ENCODE results near the gene OR51B6. TPM values are rescaled to one million over a fixed set of nuclear protein-coding genes. Genes with fewer than 3 reads are reported as not detected.
"Not testable (repeated sequence)": the region's sequence is repeated elsewhere in the genome, so short reads cannot be mapped to it uniquely, and the experiment has no call there.

The OR51B6 gene
- total and polyA plus RNA-seq, 9 of the 15 experiments (the other 6 are each of a cell fraction or from before 2014, with no cell fraction given): 0.06 to 0.97 TPM; not detected in 7

DNA sequence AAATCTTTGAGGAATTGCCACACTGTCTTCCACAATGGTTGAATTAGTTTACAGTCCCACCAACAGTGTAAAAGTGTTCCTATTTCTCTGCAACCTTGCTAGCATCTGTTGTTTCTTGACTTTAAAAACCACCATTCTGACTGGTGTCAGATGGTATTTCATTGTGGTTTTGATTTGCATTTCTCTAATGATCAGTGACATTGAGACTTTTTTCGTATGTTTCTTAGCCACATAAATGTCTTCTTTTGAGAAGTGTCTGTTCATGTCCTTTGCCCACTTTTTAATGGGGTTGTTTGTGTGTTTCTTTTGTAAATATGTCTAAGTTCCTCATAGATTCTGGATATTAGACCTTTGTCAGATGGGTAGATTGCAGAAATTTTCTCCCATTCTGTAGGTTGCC lies 14.1 kb upstream of the OR51B6 start:
- intact Hi-C loops (cut with micrococcal nuclease); H3K9me3 ChIP-seq (replicated peaks; ENCODE audit: control insufficient read depth, insufficient read depth, low read depth, low read length); H3K9ac ChIP-seq (ENCODE audit: insufficient read depth in 1 of 2, low read depth in 2 of 2, low read length in 2 of 2); DNase-seq (ENCODE audit: extremely low read depth in 1 of 4, low spot score in 3 of 4); in situ Hi-C loops (cut with MboI); H3K4me2 ChIP-seq (ENCODE audit: insufficient read depth, low read length); H4K20me1 ChIP-seq (replicated peaks; ENCODE audit: control insufficient read depth, insufficient read depth, low read length); CTCF ChIA-PET (ENCODE audit: low intra/inter-chr PET ratio); H3K79me2 ChIP-seq (ENCODE audit: control insufficient read depth, insufficient read depth, low read length); H3K27ac ChIP-seq (ENCODE audit: extremely low read depth, low read depth, low read length); H3K4me3 ChIP-seq; ATAC-seq; H3K27me3 ChIP-seq (ENCODE audit: control insufficient read depth in 2 of 2, insufficient read depth in 2 of 2, low read length in 2 of 2); FAIRE-seq; BruUV-seq (replicated peaks); H3K9me1 ChIP-seq (ENCODE audit: control insufficient read depth, insufficient read depth, low read length); H2AFZ ChIP-seq (ENCODE audit: low read depth, low read length): not testable (repeated sequence)
- Histone ChIP-seq H3K36me3 (ENCODE audit: control insufficient read depth, insufficient read depth, low read length) (peaks cover 47% of the 10 kb centered on the region), H3K4me1 (replicated peaks in 1 of 2; ENCODE audit: control insufficient read depth in 2 of 2, insufficient read depth in 2 of 2, low read length in 2 of 2) (peaks cover 0 to 28% of the 10 kb centered on the region in 2 experiments; a peak in 2 of 5 replicates)
- POLR2A ChIA-PET: interaction anchor here (0.6 kb wide), 1 partner anchor 13 kb away, joined by 3 read pairs; no protein-coding TSS in a partner anchor
- 67% methylated on average over 1 of the region's 1 CpG for WGBS (ENCODE audit: insufficient coverage, low coverage, missing lambda C conversion rate)
- TF ChIP-seq, protein P1, sequence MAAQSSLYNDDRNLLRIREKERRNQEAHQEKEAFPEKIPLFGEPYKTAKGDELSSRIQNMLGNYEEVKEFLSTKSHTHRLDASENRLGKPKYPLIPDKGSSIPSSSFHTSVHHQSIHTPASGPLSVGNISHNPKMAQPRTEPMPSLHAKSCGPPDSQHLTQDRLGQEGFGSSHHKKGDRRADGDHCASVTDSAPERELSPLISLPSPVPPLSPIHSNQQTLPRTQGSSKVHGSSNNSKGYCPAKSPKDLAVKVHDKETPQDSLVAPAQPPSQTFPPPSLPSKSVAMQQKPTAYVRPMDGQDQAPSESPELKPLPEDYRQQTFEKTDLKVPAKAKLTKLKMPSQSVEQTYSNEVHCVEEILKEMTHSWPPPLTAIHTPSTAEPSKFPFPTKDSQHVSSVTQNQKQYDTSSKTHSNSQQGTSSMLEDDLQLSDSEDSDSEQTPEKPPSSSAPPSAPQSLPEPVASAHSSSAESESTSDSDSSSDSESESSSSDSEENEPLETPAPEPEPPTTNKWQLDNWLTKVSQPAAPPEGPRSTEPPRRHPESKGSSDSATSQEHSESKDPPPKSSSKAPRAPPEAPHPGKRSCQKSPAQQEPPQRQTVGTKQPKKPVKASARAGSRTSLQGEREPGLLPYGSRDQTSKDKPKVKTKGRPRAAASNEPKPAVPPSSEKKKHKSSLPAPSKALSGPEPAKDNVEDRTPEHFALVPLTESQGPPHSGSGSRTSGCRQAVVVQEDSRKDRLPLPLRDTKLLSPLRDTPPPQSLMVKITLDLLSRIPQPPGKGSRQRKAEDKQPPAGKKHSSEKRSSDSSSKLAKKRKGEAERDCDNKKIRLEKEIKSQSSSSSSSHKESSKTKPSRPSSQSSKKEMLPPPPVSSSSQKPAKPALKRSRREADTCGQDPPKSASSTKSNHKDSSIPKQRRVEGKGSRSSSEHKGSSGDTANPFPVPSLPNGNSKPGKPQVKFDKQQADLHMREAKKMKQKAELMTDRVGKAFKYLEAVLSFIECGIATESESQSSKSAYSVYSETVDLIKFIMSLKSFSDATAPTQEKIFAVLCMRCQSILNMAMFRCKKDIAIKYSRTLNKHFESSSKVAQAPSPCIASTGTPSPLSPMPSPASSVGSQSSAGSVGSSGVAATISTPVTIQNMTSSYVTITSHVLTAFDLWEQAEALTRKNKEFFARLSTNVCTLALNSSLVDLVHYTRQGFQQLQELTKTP (IDR thresholded peaks at IDR 0.05; ENCODE audit: low read depth in 1 of 2, partially characterized antibody in 2 of 2): peak in 1 of 2 experiments; percentile 58

Data from K562 (cell line).